AG08395 (cell line): ENCODE results near the gene CHAT.

Experiments
- DNase-seq: peaks from one replicate; pipeline ENCODE4 v3.0.0; 2012; ENCODE audit warnings: mixed read lengths, low spot score

CHAT gene

DNA sequence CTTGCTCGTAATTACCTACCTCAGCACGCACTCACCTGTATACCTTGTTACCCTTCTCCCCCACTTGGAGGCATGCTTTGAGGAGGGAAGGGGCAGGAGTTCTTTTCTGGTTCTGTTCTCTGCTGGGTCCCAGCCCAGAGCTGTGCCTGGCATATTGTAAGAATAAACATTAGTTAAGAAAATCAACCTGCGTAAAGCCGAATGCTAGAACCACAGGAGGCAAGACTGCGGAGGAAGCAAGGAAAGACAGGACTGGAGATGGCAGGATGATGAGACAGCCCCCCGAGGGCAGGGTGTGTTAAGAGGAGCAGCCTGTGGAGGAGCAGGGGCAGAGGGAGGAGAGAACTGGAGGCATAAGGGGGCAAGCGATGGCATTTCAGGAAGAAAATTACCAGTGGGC is 75.1 kb downstream of the CHAT start:
- no peak for DNase-seq

- no peak for DNase-seq
Observed at GRCh38 chr10:49689882-49690510, 76.2 kb downstream of the CHAT start.

- no peak for DNase-seq
Observed at GRCh38 chr10:49690698-49691356, 77.0 kb downstream of the CHAT start.

DNA sequence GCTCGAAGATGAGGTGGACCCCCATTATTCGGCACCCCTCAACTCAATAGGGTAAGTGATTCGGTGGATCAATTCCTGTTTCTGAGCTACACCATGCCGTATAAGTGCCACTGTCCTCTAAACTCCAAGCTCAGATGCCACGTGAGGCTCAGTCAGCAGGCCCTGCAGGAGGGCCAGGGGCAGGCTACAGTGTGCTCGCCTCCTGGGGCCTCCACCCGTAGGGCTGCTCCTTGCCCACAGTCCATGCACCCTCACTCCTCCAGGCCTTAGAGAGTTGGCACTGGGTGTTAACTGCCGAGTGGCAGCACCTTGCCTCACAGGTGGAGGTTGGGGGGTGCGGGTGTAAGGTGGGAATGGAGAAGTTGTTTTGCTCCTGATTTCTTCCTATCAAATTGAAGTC is 77.8 kb downstream of the CHAT start:
- no peak for DNase-seq

DNA sequence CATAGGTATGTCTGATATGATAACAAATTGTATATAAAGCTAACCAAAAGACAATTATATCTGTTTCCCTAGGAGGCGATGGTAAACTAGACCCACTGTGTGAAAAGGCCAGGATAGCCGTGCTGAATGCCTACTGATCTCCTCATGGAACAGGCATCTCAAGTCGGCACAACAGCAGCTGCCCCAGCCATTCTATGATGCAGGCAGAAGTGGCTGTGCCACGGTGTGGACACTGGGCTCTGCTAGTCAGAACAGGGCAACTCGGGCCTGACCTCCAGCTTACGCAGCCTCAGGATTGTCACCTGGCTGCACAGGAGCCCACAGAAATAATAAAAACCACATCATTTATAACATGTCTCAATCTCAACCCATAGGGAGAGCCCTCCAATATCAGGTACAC is 80.6 kb downstream of the CHAT start:
- DNase-seq, result no peak

GRCh38 chr10:49696311-49696710 is 82.5 kb downstream of the CHAT start:
- no peak for DNase-seq

DNA sequence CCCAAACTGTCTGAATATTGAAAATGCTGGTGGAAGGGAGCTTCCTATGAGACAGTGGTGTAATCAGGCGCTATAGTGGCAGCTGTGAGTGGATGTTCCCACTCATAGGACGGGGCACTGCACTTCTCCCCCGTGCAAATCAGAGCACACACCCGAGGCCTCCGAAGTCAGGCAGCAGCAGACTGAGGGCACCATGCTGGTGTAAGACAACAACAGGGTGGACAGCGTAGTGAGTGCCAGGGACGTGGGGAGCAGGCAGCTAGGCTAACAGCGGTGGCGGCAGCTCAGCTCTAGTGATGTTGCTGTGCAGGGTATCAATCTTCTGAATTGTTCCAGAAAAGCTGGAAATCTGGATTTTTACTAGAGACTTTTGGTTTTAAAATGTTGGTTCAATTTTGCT is 84.8 kb downstream of the CHAT start:
- DNase-seq, result no peak

GRCh38 chr10:49700211-49700610 is 86.4 kb downstream of the CHAT start:
- no peak for DNase-seq

DNA sequence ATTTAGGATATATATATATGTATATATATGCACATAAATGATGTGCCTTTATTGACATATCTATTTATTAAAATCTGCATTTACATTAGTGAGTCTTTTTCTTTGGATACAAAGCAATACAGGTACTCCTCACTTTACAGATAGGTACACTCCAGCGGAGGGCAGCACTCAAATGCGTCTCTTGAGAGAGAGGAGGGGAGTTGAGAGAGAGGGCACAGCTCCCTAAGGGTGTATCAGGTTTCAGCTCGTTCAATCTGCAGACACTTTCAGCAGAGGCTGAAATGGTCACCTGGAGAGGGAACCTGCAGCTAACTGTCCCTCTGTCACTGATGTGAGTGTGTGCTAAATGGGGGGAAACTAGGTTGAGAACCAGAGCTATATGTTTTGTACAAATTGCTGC is 87.2 kb downstream of the CHAT start:
- no peak for DNase-seq

GRCh38 chr10:49707585-49707984 is 93.7 kb downstream of the CHAT start:
- DNase-seq, result no peak

DNA sequence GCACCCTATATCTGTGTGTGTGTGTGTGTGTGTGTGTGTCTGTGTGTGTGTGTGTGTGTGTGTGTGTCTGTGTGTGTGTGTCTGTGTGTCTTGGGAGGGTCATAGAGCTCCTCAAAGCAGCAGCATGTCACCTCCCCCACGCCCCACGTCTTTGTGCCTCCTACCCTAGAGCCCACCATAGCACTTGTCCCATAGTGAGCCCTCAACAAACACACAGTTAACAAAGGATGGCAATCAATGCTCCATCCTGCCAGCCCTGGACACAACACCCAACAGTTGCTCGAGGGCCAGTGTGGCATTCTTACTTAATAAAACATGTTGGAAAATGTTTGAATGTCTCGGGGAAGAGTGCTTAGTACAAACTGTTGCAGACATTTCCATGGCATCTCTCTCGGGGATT is 96.1 kb downstream of the CHAT start:
- DNase-seq, result no peak

GRCh38 chr10:49710966-49711365 is 97.1 kb downstream of the CHAT start:
- DNase-seq, result no peak

DNA sequence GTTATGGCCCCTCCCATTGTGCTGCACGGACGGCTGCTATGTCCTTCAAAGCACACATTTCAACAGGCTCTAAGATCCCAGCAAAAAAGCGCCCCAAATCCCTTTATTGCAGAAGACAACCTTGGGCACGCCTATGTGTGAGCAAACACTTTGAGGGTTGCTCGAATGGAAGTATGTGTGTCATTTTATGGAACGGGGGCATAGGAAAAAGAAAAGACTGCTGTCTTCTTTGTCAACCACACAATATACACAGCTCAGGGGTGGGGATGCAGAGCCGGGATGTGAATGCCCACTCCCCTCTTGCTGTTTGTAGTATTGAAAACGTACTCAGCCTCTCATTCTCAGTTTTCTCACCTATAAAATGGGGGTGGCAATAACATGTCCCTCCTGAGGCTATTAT is 97.6 kb downstream of the CHAT start:
- DNase-seq, result no peak

DNA sequence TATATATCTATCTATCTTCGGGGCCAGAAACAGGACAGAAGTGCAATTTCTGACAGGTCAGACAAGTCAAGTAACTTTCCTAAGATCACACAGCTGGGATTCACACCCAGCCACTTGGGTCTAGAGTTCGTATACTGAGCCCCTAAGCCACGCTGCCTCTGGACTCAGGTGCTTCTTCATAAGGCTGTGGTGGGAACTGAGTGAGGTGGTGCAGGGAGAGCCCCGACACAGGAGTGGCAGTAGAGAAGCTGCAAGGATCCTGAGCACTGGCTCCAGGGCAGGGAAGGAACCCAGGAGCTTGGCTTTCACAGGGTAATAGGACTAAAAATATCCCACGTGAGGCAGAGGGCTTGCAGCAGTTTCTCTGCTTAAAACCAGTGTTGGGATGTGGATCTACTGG is 99.4 kb downstream of the CHAT start:
- DNase-seq, result no peak
